Breast epithelium (tissue), 4 donors: ENCODE results near the gene UBE2C. TPM values are rescaled to one million over a fixed set of nuclear protein-coding genes. Genes with fewer than 3 reads are reported as not detected.

ENCODE experiments used
- DNase-seq, 2 donors: peaks; one replicate each; pipeline ENCODE4 v3.0.0-alpha.2; 2019; ENCODE audit warnings: low spot score in 2 of 2
- H3K27ac ChIP-seq, 2 donors: fragments of 200-600 bp; sonication (generic) in 1 of 2; one replicate each; pipeline ENCODE4 v1.5.1; 2016 to 2019; ENCODE audit warnings: mild to moderate bottlenecking in 1 of 2
- H3K27me3 ChIP-seq, 2 donors: fragments of 200-600 bp; sonication (generic) in 1 of 2; one replicate each; pipeline versions ENCODE4 v1.5.1 to v1.6.0; 2017 to 2019; ENCODE audit warnings: control low read depth in 1 of 2, mild to moderate bottlenecking in 1 of 2
- H3K36me3 ChIP-seq: fragments of 200-600 bp; one replicate; pipeline ENCODE4 v1.5.1; 2019
- H3K4me1 ChIP-seq, 2 donors: fragments of 200-600 bp; sonication (generic); one replicate each; pipeline ENCODE4 v1.5.1; 2016 to 2019; ENCODE audit warnings: control low read depth in 1 of 2
- H3K4me3 ChIP-seq, 3 donors: fragments of 200-600 bp; sonication (generic); 1 replicate in 2 of 3; 2 replicates in 1 of 3; pipeline ENCODE4 v1.5.1; 2016 to 2019; ENCODE audit warnings: mild to moderate bottlenecking in 3 of 3, moderate library complexity in 2 of 3
- H3K9me3 ChIP-seq, 2 donors: fragments of 200-600 bp; sonication (generic) in 1 of 2; one replicate each; pipeline ENCODE4 v1.5.1; 2016 to 2019; ENCODE audit warnings: control low read depth in 1 of 2
- POLR2A ChIP-seq: fragments of 450-650 bp; IDR thresholded peaks from one replicate; pipeline ENCODE4 v1.6.1; 2016; ENCODE audit warnings: antibody characterized with exemption, mild to moderate bottlenecking, moderate library complexity
- POLR2AphosphoS5 ChIP-seq, 3 donors: sonication (generic); formaldehyde crosslinking; IDR thresholded peaks; one replicate each; pipeline ENCODE4 v1.6.1; 2017; ENCODE audit warnings: antibody characterized with exemption in 3 of 3
- intact Hi-C: fragments of 100-400 bp; cut with DNase I; formaldehyde crosslinking; loops from one replicate; pipeline ENCODE4 v1.15.1; 2023; ENCODE audit warnings: low total_unique reads
- total RNA-seq, 3 donors: library from RNA; depleted of rRNA; stranded (reverse); fragments of >200 nt; gene quantifications; one replicate each; pipeline ENCODE4 v1.1.0, GENCODE V29; 2016
- TF ChIP-seq, protein P1 (sequence below), 3 donors: fragments of 450-650 bp; IDR thresholded peaks; one replicate each; pipeline ENCODE4 v1.5.1; 2016 to 2017; ENCODE audit warnings: antibody characterized with exemption in 3 of 3, mild to moderate bottlenecking in 3 of 3, moderate library complexity in 3 of 3

UBE2C gene
- total RNA-seq, 3 donors from 2014 or later, result 0.98 to 5.9 (median 1.2) TPM

DNA sequence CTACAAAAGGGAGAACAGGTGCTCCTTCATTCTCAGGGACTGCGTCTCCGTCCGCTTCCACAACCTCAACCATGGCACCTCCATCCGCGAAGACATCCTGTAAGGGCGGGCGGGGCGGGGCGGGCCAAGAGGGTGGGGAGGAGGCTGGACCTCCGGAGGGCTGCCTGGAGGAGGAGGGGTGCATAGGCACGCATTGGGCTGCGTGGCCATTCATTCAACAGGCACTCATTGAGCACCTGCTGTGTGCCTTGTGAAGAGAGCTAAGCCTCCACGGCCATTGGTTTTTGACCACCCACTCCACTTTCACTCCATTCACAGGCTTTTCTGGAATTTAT is 45.4 kb downstream of the UBE2C start:
- H3K4me1 ChIP-seq, result peaks cover 0 to 17% of the 10 kb centered on the region in 2 donors
- H3K27me3 ChIP-seq, result no peaks in the 10 kb centered on the region
- peak overlapping the region; percentile 78 to 92 (median 88) for H3K4me3 ChIP-seq
- no peaks in the 10 kb centered on the region for H3K9me3 ChIP-seq
- intact Hi-C loops, result no loop called here
- no peak for DNase-seq
- TF ChIP-seq POLR2AphosphoS5 (IDR thresholded peaks at IDR 0.05) (no peak), POLR2A (no peak)
- TF ChIP-seq, protein P1, sequence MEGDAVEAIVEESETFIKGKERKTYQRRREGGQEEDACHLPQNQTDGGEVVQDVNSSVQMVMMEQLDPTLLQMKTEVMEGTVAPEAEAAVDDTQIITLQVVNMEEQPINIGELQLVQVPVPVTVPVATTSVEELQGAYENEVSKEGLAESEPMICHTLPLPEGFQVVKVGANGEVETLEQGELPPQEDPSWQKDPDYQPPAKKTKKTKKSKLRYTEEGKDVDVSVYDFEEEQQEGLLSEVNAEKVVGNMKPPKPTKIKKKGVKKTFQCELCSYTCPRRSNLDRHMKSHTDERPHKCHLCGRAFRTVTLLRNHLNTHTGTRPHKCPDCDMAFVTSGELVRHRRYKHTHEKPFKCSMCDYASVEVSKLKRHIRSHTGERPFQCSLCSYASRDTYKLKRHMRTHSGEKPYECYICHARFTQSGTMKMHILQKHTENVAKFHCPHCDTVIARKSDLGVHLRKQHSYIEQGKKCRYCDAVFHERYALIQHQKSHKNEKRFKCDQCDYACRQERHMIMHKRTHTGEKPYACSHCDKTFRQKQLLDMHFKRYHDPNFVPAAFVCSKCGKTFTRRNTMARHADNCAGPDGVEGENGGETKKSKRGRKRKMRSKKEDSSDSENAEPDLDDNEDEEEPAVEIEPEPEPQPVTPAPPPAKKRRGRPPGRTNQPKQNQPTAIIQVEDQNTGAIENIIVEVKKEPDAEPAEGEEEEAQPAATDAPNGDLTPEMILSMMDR (IDR thresholded peaks at IDR 0.05), result no peak
- H3K36me3 ChIP-seq, result no peaks in the 10 kb centered on the region
- H3K27ac ChIP-seq, result peak overlapping the region; percentile 81 to 86

DNA sequence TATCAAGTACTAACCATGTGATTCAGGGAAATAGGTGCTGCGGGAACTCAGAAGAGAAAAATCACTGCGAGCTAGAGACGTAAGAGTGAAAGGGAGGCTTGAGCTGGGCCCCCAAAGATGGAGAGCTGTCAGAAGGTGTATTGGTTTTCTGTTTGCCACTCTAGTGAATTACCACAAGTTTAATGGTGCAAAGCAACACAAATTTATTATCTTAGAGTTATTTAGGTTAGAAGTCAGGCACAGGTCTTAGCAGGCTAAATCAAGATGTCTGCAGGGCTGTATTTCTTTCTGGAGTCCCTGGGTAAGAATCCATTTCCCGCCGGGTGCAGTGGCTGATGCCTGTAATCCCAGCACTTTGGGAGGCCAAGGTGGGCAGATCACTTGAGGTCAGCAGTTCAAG is 47.5 kb downstream of the UBE2C start:
- TF ChIP-seq POLR2AphosphoS5 (IDR thresholded peaks at IDR 0.05) (no peak), POLR2A (no peak)
- TF ChIP-seq, protein P1 (IDR thresholded peaks at IDR 0.05), result no peak
- Histone ChIP-seq H3K4me3 (no peak overlapping the region), H3K36me3 (no peaks in the 10 kb centered on the region), H3K27ac (no peak overlapping the region), H3K9me3 (no peaks in the 10 kb centered on the region), H3K27me3 (no peaks in the 10 kb centered on the region), H3K4me1 (peaks cover 0 to 16% of the 10 kb centered on the region in 2 donors)
- intact Hi-C loops, result no loop called here
- DNase-seq, result no peak

DNA sequence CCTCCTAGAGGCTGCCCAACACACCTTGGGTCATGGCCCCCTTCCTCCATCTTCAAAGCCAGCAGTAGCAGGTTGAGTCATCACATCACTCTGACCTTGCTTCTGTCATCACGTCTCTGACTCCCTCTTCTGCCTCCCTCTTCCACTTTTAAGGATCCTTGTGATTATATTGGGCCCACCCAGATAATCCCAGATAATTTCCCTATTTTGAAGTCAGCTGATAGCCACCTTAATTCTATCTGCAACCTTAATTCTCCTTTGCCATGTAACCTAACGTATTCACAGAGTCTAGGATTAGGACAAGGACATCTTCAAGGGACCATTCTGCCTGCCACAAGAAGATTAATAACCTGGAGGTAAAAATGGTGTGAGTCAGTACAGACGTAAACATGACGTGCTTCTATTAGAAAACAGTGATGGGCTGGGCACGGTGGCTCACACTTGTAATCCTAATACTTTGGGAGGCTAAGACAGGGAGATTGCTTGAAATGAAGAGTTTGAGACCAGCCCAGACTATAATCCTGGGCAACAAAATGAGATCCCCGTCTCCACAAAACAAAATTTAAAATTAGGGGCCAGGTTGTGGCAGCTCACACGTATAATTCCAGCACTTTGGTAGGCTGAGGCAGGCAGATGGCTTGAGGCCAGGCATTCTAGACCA is 48.2 kb downstream of the UBE2C start:
- Histone ChIP-seq H3K4me1 (peaks cover 0 to 8% of the 10 kb centered on the region in 2 donors), H3K4me3 (no peak overlapping the region), H3K9me3 (no peaks in the 10 kb centered on the region), H3K27ac (no peak overlapping the region), H3K27me3 (no peaks in the 10 kb centered on the region), H3K36me3 (no peaks in the 10 kb centered on the region)
- intact Hi-C loops, result no loop called here
- TF ChIP-seq, protein P1 (IDR thresholded peaks at IDR 0.05), result no peak
- TF ChIP-seq POLR2AphosphoS5 (IDR thresholded peaks at IDR 0.05), result no peak
- TF ChIP-seq POLR2A, result no peak
- DNase-seq, result no peak

DNA sequence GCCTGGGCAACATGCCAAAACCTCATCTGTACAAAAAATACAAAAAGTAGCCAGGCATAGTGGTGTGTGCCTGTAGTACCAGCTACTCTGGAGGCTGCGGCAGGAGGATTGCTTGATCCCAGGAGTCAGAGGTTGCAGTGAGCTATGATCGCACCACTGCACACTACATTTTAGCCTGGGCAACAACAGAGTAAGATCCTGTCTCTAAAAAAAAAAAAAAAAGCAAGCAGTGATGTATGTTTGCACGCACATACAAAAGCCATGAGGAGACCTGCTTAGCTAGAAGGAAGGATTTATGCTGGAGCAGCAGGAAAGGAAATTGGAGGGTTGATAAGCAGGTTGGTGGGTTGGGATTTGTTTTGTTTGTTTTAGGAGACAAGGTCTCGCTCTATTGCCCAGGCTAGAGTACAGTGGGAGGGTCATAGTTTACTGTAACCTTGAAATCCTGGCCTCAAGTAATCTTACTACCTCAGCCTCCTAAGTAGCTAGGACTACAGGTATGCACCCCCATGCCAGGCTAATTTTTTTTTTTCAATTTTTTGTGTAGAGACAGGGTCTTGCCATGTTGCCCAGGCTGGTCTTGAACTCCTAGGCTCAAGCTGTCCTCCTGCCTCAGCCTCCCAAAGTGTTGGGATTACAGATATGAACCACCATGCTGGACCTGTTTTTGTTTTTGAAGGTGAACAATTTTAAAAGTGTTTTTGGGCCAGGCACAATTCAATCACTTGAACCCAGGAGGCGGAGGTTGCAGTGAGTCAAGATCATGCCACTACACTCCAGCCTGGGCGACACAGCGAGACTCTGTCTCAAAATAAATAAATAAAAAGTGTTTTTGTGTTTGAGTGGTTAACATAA is 49.0 kb downstream of the UBE2C start:
- DNase-seq, result no peak
- H3K4me1 ChIP-seq, result peaks cover 0 to 5% of the 10 kb centered on the region in 2 donors
- no peaks in the 10 kb centered on the region for H3K9me3 ChIP-seq
- intact Hi-C loops, result no loop called here
- H3K27me3 ChIP-seq, result no peaks in the 10 kb centered on the region
- no peak overlapping the region for H3K27ac ChIP-seq
- H3K4me3 ChIP-seq, result no peak overlapping the region
- TF ChIP-seq POLR2AphosphoS5 (IDR thresholded peaks at IDR 0.05) (no peak), POLR2A (no peak)
- TF ChIP-seq, protein P1 (IDR thresholded peaks at IDR 0.05), result no peak
- H3K36me3 ChIP-seq, result no peaks in the 10 kb centered on the region
